ENCODE results near the gene THEMIS.
"Not testable (repeated sequence)": the region's sequence is repeated elsewhere in the genome, so short reads cannot be mapped to it uniquely, and the experiment has no call there.

THEMIS gene

DNA sequence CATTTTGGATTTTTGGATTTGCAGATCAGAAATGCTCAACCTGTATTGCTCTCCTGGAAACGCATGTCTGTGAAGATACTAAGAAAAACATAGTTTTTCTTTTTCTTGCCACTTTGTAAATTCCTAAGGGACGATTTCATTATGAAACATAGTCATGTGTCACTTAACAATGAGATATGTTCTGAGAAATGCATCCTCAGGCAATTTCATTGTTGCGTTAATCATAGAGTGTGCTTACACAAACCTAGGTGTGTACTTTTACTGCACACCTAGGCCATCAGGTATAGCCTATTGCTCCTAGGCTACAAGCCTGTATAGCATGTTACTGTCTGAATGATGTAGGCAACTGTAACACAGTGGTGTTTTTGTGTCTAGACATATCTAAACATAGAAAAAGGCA, 13.4 kb upstream of the THEMIS start:
- no peak for DNase-seq (ENCODE audit: low read depth in 1 of 2, low spot score in 1 of 2)

DNA sequence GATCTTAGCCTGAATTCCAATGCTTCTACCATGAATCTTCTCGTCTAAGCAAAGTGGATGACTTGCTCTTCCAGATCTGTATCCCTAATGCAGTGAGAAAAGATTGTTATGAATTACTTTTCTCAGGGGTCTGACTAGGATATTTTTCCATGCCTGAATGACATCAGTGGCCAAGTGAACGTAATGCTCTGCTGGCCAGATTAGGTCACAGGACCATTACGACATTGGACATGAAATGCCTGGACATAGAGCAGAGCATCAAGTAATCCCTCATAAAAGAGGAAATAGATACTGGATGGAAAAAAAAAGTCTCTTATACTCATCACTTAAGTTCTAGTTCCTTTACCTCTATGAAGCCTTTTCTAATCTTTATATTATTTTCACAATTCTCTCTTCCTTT, 12.1 kb upstream of the THEMIS start:
- DNase-seq (ENCODE audit: low read depth in 1 of 2, low spot score in 1 of 2), result no peak

DNA sequence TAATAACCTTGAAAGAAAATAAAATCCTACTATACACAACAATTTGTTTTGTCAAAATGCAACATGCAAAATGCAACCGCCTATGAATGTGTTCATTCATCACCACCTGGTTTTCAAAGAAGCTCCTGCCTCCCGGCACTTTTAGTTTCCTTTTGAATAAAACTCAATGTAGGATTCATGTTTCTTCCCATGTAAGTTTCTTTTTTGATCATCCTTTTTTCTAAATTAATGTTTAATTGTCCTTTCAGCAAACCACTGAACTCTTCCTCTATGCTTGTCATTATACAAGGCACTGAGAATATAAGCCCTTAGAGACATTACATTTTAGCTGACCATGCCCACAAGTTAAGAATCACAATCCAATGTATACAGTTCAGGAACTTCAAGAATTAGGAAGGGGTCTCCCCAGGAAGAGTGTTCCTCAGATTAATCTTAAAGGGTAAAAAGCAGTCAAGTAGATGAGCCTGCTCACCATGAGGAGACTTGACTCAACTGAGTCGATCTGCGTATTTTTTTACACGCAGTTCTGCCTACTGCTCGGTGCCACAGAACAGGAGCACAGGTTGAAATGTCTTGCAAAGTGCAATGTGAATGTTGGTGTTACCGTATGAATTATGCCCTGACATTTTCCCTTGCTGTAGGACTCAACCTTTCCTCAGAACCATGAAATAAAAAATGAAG, 7.2 kb upstream of the THEMIS start:
- DNase-seq (ENCODE audit: low read depth in 1 of 2, low spot score in 1 of 2), result no peak

DNA sequence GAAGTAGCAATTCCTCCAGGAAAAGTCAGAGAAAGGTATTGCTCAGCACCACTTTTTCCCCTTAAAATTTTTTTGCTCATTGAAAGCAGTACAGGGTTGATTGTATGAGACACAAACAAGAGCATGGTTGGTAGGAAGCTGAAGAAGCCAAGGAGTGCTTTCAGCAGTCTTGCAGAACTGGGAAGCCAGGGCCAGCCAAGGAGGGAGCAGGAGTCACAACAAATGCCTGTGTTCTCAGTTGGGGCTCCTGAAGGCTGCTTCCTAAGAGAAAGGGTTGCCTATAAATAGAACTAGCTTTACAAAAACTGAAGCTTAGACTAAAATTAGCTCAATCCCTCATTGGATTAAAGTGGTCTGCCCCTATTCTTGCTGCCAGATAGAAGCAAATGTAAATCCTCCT, 3.3 kb upstream of the THEMIS start:
- DNase-seq (ENCODE audit: low read depth in 1 of 2, low spot score in 1 of 2), result no peak

DNA sequence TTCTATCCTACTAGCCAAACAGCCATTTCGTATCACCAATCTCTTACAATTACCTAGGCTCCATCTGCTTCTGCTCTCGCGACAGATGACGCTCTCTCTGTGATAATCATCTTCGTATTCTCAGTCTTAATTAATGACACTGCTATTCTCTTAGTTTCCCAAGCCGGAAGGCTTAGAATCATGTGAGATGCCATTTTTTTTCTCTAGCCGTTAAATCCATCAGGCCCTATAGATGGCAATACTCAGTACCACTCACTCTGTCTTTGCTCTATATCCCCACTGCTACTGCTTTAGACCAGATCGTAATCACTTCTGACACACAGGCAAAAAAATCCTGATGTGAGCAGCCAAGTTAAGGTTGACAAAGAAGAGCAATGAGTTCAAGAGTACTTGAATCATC, 2.1 kb upstream of the THEMIS start:
- no peak for DNase-seq (ENCODE audit: low read depth in 1 of 2, low spot score in 1 of 2)

DNA sequence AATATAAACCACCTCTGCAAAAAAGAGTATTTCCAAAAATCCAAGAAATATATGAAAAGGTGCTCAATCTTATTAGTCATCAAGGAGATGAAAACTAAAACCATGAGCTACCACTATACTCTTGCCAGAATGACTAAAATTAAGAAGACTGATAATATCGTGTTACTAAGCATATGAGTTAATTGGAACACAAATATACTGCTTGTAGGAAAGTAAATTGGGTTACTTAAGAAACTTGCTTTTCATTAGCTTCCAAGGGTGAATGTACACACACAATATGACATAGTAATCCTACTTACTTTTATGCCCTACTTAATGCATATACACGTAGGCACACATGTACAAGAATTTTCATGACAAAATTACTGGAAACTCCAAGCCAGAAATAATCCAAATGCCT, 3.4 kb downstream of the THEMIS start:
- DNase-seq (ENCODE audit: low read depth in 1 of 2, low spot score in 1 of 2), result no peak

DNA sequence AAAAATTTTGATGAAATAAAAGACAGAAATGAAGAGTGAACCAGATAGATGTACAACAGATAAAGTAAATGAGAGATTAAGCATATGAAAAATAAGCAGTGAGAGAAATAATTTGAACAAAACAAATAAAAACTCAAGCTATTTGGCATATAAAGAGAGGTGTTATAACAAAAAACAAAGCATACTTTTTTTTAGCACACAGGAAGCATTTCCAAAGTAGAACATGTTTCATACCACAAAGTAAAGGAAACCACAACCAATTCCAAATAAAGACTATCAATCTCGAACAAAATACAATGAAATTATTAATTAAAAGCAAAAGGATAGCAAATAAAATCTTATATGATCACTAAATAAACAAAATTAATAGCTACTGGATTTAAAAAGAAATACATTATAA, 6.8 kb downstream of the THEMIS start:
- no peak for DNase-seq (ENCODE audit: low read depth in 1 of 2, low spot score in 1 of 2)

DNA sequence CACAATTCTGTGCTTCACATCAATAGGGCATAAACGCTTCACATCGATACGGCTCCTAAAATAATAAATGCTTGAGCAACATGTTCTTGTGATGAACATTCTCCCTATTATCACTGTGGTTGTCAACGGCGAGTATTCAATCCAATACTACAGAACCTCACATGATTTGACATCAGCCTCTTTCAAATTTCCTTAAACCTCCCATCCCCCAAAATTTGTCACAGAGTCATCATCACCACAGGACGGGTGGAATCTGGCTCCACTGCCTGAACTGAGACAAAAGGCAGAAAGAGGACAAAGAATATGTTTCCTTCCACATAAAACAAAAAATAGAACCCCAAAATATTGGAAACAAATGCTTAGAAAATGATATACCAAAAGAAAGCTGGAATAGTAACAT, 7.3 kb downstream of the THEMIS start:
- no peak for DNase-seq (ENCODE audit: low read depth in 1 of 2, low spot score in 1 of 2)

DNA sequence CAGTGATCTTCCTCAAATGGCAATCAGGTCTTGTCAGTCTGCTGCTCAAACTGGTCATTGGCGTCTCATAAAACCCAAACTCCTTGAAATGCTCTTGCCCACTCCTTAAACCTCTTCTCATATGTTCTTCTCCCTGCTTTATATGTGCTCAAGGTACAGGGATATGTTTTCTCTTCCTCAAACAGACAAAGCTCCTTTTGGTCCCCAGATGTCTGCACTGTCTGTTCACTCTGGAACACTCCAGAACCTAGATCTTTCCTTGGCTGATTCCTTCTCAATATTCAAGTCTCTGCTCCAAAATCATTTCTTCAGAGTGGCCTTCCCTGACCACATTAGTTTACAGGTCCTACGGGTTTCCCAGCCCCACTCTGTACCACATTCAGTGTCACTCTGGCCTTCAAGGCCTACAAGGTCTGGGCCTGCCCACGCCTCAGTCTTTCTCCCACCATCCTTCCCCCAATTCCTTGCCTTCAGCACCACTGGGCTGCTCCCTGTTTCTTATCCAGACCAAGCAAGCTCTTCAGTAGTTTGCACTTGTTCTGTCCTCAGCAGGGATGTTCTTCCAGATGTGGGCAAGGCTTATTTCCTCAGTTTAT, 9.0 kb downstream of the THEMIS start:
- no peak for DNase-seq (ENCODE audit: low read depth in 1 of 2, low spot score in 1 of 2)

DNA sequence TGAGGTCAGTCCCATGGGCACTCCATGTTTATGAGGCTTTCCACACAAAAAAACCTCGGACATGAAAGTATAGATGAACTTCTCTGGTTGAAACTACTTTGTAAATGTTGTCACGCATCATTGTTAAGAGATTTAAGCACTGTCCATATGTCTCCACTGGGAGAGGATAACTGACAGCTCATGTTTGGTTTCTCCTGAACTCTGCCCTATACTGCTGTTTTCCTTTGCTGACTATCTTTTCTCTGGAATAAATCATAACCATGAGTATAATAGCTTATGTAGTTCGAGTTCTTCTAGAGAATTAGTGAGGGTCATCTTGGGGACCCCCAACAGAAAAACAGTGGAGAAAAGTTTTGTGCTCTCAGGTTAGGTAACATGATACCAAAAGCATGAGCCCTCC, 14.3 kb downstream of the THEMIS start:
- no peak for DNase-seq (ENCODE audit: low read depth in 1 of 2, low spot score in 1 of 2)

DNA sequence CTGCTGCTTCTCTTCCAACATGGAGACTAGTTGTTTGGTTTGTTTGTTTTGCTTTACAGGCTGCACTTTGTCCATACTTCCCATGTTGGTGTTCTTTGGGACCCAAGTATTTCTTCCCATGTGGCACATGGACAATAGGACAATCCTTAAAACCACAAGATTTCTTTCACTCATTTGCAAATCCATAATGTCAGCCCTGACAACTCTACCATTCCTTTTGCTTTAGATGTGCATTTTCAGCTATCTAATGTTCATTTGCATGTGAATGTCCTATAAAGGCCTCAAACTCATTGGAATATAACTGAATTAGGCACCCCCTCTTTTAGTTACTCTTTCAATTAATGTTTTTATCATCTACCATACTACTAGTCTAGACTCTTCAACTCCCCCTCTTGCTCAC, 16.7 kb downstream of the THEMIS start:
- DNase-seq (ENCODE audit: low read depth in 1 of 2, low spot score in 1 of 2), result no peak

DNA sequence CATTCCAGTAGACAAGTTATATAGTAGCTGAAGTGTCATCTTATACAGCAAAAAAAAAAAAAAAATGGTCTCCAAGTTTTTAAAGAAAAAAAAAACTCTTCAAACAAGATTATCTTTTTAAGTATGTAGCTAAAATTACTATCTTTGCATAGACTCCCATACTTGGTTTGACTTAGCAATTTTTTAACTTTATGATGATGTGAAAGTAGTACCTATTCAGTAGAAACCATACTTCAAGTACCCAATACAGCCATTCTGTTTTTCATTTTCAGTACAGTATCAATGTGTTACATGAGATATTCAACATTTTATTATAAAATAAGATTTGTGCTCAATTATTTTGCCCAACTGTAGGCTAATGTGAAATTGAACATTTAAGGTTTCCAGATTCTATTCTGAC, 18.9 kb downstream of the THEMIS start:
- DNase-seq (ENCODE audit: low read depth in 1 of 2, low spot score in 1 of 2), result not testable (repeated sequence)

DNA sequence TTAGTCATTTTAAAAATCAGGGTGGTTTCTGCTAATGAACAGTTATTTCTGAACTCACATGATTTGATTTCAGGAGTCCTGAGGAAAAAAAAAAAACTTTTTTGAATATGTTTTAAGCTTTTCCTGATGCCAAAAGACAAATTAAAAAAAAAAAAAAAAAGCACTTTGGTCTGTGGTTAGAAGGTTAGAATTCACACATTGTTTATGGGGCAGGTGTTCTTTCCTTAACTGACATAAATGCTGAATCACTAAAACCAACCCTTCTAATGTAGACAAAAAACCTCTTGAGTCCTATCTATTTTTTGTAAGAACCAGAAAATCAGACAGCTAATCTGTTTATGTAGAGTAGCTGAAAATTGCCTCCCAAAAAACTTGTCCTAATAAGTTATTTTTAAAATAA, 20.4 kb downstream of the THEMIS start:
- no peak for DNase-seq (ENCODE audit: low read depth in 1 of 2, low spot score in 1 of 2)

DNA sequence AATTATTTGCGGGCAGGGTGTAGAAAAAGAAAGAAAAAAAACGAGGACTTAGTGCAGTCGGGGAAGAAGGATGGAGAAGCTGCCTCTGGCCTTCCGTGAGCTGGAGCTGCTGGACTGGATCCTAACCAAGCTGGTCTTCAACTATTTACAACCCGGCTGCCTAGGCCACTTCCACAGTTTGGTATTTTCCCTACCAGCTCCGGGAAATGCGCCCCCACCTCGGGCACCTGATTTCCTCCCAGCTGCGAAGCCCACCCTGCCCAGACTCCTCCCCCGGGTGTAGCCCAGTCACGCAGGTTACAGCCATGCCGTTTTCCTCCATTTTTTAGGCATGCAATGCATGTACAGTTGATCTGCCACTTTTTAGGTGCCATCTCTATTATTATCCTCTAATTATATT, 21.2 kb downstream of the THEMIS start:
- no peak for DNase-seq (ENCODE audit: low read depth in 1 of 2, low spot score in 1 of 2)

DNA sequence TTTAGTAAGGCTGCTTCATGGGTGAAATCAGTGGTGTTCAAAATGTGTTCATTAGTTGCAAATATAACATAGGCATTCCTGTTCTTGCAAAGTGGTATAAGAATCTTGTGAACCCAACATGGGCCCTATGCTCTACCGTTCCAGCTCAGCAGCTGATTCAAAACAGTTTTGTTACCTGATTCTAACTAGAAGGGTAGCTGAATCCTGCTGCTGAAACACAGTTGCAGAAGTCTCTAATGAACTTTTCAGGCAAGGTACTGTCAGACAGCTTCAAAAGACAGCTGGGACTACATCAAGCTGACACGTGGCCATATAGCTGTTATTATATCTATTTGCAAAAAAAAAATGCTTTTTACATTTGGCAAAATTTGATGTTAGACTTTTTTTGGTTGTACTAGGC, 22.7 kb downstream of the THEMIS start:
- no peak for DNase-seq (ENCODE audit: low read depth in 1 of 2, low spot score in 1 of 2)

DNA sequence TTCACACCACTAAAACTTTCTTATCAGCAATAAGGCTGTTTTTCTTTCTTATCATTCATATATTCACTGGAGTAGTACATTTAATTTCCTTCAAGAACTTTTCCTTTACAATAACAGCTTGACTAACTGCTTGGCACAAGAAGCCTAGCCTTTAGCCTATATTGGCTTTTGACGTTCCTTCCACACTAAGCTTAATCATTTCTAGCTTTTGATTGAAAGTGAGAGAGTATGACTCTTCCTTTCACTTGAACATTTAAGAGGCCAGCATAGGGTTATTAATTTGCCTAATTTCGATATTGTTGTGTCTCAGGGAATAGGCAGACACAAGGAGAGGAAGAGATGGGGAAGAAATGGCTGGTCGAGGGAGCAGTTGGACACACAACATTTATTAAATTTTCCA, 23.6 kb downstream of the THEMIS start:
- no peak for DNase-seq (ENCODE audit: low read depth in 1 of 2, low spot score in 1 of 2)

DNA sequence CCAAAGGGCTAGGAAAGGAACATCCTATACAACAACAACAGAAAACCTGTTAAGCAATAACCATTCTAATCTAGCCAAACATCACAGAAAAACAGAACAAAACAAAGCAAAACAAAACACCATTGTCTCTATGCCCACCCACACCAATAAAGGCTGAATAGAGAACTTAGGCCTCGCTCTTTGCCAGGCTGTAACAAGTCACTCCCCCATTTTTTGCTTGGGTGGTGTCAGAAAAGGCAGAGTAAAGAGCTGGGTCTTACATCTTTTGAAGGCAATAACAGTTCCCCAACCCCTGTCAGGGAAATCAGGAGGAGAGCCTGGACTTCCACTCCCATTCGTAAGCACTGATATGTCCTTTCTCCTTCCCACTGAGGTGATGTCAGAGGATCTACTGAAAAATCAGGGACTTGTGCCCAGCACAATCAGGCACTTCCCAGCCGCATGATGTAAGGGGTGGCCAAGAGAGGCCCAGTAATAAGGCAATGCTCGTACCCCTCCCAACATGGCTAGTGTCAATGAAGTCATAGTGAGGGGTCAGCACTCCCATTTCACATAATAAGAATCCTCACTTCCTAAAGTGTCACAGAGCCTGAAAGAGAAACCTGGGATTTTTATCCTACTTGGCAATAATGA, 31.0 kb downstream of the THEMIS start:
- no peak for DNase-seq (ENCODE audit: low read depth in 1 of 2, low spot score in 1 of 2)

DNA sequence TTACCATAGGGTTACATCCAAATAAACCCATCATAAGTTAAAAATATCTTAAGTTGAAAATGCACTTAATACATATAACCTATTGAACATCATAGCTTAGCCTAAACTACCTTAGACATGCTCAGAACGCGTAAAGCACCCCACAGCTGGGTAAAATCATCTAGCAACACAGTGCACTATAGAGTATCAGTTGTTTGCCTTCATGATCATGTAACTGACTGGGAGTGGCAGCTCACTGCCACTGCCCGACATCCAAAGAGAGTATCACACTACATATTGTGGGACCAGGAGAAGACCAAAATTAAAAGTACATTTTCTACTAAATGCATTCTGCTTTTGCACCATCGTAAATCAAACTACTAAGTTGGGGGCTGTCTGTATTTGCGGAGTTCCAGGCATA, 31.7 kb downstream of the THEMIS start:
- no peak for DNase-seq (ENCODE audit: low read depth in 1 of 2, low spot score in 1 of 2)

DNA sequence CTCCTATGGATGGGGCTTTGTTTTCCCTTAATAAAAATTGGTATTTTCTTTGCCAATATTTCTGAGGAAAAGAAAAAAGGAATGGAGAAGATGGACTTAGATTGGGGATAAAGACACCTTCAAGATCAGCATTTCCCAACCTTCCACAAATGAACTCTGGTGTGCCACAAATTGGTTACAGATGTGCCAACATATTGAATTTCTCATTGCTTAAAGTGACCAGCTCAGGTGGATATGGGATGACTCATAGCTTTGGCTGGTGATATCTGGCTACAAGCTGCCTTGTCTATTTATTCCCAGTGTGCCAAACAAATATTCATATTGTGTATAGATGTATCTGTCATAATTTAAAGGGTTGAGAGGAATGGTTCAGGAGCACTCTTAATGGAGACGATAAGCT, 32.5 kb downstream of the THEMIS start:
- no peak for DNase-seq (ENCODE audit: low read depth in 1 of 2, low spot score in 1 of 2)

DNA sequence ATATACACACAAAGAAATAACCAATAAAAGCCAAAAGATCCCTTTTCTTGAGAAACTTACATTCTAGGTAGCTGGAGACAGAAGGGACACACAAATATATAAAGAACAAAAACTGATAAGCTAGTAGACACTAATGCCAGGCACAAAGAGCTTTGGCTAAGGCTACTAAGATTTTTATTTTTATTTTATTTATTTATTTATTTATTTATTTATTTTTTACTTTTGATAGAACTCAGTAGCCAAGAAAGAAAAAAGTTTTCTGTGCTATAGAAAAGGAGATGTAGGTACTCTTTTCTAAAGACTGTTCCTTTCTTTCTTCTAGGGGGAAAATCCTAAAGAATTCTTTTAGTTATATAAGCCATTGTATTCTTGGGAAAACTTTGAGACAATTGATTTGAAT, 34.1 kb downstream of the THEMIS start:
- DNase-seq (ENCODE audit: low read depth in 1 of 2, low spot score in 1 of 2), result no peak

DNA sequence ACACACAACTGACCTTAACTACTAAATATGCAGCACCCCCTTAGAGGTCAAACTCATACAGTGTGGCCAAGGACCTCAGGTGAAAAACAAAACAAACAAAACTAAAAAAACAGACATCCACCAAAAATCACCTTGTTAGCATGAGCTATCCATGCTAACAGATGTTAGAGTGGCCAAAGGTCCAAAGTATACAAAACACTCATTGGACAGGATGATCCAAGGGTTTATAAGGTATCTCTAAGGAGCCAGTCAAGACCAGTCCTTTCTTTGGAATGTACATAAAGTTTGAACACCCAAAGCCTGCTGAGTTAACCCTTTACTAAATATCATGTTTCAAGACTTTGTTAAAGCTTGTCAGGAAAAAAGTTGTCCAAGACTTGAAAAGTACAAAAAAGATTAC, 35.8 kb downstream of the THEMIS start:
- DNase-seq (ENCODE audit: low read depth in 1 of 2, low spot score in 1 of 2), result no peak

DNA sequence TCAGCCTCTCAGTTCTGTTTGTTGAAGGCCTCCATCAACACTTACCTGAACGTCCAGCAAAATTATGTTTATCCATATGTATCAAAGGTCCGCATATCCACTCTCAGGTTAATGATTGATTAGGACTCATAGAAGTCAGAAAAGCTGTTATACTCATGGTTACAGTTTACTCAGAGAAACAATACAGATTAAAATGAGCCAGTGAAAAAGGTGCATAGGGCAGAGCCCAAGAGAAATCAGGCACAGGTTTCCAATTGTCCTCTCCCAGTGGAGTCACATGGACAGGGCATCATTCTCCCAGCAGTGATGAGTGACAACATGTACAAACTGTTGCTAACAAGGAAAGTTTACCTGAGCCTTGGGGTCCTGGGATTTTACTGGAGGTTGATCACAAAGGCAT, 36.2 kb downstream of the THEMIS start:
- DNase-seq (ENCODE audit: low read depth in 1 of 2, low spot score in 1 of 2), result no peak

DNA sequence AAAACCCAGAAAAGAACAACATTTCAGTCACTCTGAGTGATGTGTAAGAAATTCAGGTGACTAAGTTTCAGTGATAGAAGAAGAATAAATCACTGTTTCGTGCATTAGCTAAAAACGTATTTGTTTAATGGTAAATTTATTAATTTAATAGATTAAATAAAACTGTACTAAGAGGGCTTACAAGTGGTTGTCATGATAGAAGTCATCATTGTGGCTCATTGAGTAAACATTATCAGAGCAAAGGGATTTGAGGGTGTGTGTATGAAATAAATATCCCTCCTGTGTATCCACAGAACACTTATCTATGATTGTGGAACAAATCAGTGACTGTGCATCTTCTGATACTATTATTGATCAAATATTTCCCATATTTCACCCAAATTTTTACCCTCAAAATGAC, 40.1 kb downstream of the THEMIS start:
- no peak for DNase-seq (ENCODE audit: low read depth in 1 of 2, low spot score in 1 of 2)

Measured in activated T-helper 1 cell treated with anti-CD3 and anti-CD28 coated beads, Interleukin-2, amount 50 U/mL, for 16 hours (primary cell).